ENCODE results near the gene RER1. TPM values are rescaled to one million over a fixed set of nuclear protein-coding genes. Genes with fewer than 3 reads are reported as not detected.

RER1 gene
- polyA plus RNA-seq, 1 experiment: 324 TPM

- Histone ChIP-seq H3K9me3 (ENCODE audit: control insufficient read depth, insufficient read depth, low read length) (no peaks in the 10 kb centered on the region; the same call in 1 of the 2 replicates), H3K27ac (ENCODE audit: low read depth, low read length) (no peak overlapping the region), H3K4me3 (ENCODE audit: low read depth, low read length) (no peak overlapping the region), H3K27me3 (ENCODE audit: control insufficient read depth, insufficient read depth, low read length) (peaks cover 2% of the 10 kb centered on the region)
- no peak for TF ChIP-seq CTCF (IDR thresholded peaks at IDR 0.05; ENCODE audit: low read depth, low read length)
- ChIA-PET CTCF (interaction anchor here (1.1 kb wide), 1 partner anchor 30 kb away, joined by 10 read pairs; no protein-coding TSS in a partner anchor), POLR2A (no interaction called here)
- DNase-seq (ENCODE audit: low read depth, low spot score): no peak
Measured at GRCh38 chr1:2351723-2352122, 39.9 kb upstream of the RER1 start.

DNA sequence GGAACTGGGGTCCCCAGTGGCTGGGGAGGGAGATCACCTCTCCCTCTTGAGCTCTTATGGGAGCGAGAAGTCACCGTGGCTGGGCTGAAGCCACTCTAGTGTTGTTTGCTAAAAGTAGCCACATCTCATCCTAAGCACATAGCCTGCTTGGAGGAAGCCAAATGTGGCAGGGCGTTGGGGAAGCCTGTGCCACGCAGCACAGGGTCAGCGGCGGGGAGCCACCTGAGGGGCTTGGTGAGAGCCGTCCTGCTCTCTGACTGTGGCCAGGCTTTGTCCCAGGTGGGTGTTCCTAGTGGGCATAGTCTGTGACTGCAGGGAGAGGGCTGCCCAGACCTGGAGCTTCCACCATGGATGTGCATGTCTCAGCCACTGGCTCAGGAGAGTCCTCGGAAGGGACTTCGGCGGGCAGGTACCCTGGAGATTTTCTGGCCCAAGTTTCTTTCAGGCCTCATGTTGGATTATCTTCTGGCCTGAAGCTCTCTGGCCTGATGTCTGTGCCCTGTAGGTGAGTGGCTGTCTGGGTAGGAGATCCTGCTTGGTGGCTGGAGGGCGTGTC lies 39.2 kb upstream of the RER1 start:
- TF ChIP-seq CTCF (IDR thresholded peaks at IDR 0.05; ENCODE audit: low read depth, low read length): no peak
- H3K27ac ChIP-seq (ENCODE audit: low read depth, low read length): no peak overlapping the region
- no peak overlapping the region for H3K4me3 ChIP-seq (ENCODE audit: low read depth, low read length)
- no peak for DNase-seq (ENCODE audit: low read depth, low spot score)
- ChIA-PET POLR2A (no interaction called here), CTCF (interaction anchor here (1.1 kb wide), 1 partner anchor 29 kb away, joined by 10 read pairs; no protein-coding TSS in a partner anchor)
- H3K9me3 ChIP-seq (ENCODE audit: control insufficient read depth, insufficient read depth, low read length): no peaks in the 10 kb centered on the region; the same call in 1 of the 2 replicates
- peaks cover 2% of the 10 kb centered on the region for H3K27me3 ChIP-seq (ENCODE audit: control insufficient read depth, insufficient read depth, low read length)

GRCh38 chr1:2352897-2353550 lies 38.6 kb upstream of the RER1 start:
- TF ChIP-seq CTCF (IDR thresholded peaks at IDR 0.05; ENCODE audit: low read depth, low read length): no peak
- ChIA-PET POLR2A (no interaction called here), CTCF (no interaction called here)
- no peak overlapping the region for H3K27ac ChIP-seq (ENCODE audit: low read depth, low read length)
- H3K4me3 ChIP-seq (ENCODE audit: low read depth, low read length): no peak overlapping the region
- no peak for DNase-seq (ENCODE audit: low read depth, low spot score)
- peaks cover 2% of the 10 kb centered on the region for H3K27me3 ChIP-seq (ENCODE audit: control insufficient read depth, insufficient read depth, low read length)
- H3K9me3 ChIP-seq (ENCODE audit: control insufficient read depth, insufficient read depth, low read length): no peaks in the 10 kb centered on the region; the same call in 1 of the 2 replicates

- CTCF ChIA-PET: no interaction called here
- POLR2A ChIA-PET: no interaction called here
- no peak overlapping the region for H3K27ac ChIP-seq (ENCODE audit: low read depth, low read length)
- H3K27me3 ChIP-seq (ENCODE audit: control insufficient read depth, insufficient read depth, low read length): peaks cover 2% of the 10 kb centered on the region
- no peaks in the 10 kb centered on the region; the same call in 1 of the 2 replicates for H3K9me3 ChIP-seq (ENCODE audit: control insufficient read depth, insufficient read depth, low read length)
- H3K4me3 ChIP-seq (ENCODE audit: low read depth, low read length): no peak overlapping the region
- TF ChIP-seq CTCF (IDR thresholded peaks at IDR 0.05; ENCODE audit: low read depth, low read length): no peak
- no peak for DNase-seq (ENCODE audit: low read depth, low spot score)
Measured at GRCh38 chr1:2353551-2354438, 37.8 kb upstream of the RER1 start.
